DOHH2 (cell line): ENCODE measurements around the gene MILR1.

Experiments used
- CTCF ChIP-seq: fragments of 200-600 bp; sonication (generic); IDR thresholded peaks from one replicate; pipeline ENCODE4 v1.5.1; 2014; ENCODE audit warnings: antibody characterized with exemption, mild to moderate bottlenecking, low read depth, low read length; ENCODE audit not compliant: poor library complexity, severe bottlenecking
- EZH2phosphoT487 ChIP-seq: fragments of 200-600 bp; sonication (generic); IDR thresholded peaks from 2 replicates; pipeline ENCODE4 v1.6.1; 2017; ENCODE audit warnings: borderline replicate concordance, mild to moderate bottlenecking, antibody characterized with exemption, low read length, moderate library complexity, mixed read lengths

GRCh38 chr17:64457156-64457555 lies 8.2 kb downstream of the MILR1 start:
- TF ChIP-seq CTCF (no peak), EZH2phosphoT487 (no peak)
